Fibroblast of mammary gland (primary cell): ENCODE results near the gene VIL1.

Experiments
- DNase-seq: peaks from one replicate; pipeline ENCODE4 v3.0.0-alpha.2; 2010; ENCODE audit warnings: low read depth
- H3K4me3 ChIP-seq: 2 replicates; pipeline ENCODE4 v1.5.1; 2011; ENCODE audit warnings: low read depth, mild to moderate bottlenecking, low read length, moderate library complexity; ENCODE audit not compliant: control insufficient read depth
- CTCF ChIP-seq: conservative IDR thresholded peaks from 2 replicates; pipeline ENCODE4 v1.5.1; 2011; ENCODE audit warnings: low read depth, low read length, inconsistent platforms; ENCODE audit not compliant: control insufficient read depth, insufficient read depth

Gene VIL1

DNA sequence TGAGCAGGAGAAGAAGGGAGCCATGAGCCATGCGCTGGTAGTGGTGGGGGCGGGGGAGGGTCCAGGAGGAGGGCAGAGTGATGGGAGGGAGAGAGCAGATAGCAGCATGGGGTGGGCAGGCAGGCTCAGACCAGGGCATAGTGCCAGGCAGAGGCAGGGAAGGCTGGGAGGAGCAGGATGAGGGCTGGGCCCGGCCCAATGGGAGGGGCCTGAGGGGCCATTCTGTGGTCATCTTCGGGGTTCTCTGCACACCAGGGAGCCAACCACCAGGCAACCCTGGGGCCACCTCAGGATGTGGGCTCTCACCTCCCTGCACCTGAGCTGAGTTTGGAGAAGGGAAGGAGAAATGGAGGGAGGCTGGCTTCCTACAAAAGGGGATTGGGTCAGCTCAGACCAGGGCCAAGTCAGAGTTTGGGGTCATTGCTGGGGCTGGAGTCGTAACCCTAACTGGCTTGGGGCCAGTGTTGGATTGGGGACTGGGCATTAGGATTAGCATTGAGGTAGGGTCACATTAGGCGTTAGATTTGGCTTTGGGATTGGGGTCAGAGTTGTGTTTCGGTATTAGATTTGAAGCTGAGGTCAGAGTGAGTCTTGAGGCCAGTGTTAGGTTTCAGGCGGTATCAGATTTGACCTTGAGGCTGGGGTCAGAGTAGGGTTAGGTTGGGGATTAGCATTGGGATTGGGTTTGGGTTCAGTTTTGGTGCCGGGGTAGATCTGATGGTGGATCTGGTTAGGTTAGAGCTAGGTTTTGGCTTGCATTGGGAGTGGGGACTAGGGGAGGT is 11.2 kb downstream of the VIL1 start:
- no peak overlapping the region for H3K4me3 ChIP-seq
- no peak for TF ChIP-seq CTCF
- DNase-seq, result no peak

GRCh38 chr2:218430721-218431120 is 11.8 kb downstream of the VIL1 start:
- no peak for TF ChIP-seq CTCF
- no peak overlapping the region for H3K4me3 ChIP-seq
- DNase-seq, result no peak

GRCh38 chr2:218431878-218432277 is 13.0 kb downstream of the VIL1 start:
- TF ChIP-seq CTCF, result no peak
- H3K4me3 ChIP-seq, result no peak overlapping the region
- no peak for DNase-seq

GRCh38 chr2:218432676-218433365 is 13.9 kb downstream of the VIL1 start:
- TF ChIP-seq CTCF, result no peak
- no peak for DNase-seq
- H3K4me3 ChIP-seq, result no peak overlapping the region

DNA sequence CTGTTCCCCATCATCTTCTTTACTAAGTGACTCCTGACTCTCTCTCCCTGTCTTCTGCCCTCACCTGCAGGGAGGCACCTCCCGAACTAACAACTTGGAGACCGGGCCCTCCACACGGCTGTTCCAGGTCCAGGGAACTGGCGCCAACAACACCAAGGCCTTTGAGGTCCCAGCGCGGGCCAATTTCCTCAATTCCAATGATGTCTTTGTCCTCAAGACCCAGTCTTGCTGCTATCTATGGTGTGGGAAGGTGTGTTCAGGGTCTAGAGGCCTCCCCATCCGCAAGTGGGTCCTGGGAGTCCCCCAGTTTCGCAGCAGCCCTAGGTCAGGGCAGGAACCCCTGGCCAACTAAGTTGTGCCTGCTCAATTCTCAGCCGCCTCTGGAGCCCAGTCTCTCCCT is 15.5 kb downstream of the VIL1 start:
- TF ChIP-seq CTCF, result no peak
- H3K4me3 ChIP-seq, result no peak overlapping the region
- DNase-seq, result no peak

DNA sequence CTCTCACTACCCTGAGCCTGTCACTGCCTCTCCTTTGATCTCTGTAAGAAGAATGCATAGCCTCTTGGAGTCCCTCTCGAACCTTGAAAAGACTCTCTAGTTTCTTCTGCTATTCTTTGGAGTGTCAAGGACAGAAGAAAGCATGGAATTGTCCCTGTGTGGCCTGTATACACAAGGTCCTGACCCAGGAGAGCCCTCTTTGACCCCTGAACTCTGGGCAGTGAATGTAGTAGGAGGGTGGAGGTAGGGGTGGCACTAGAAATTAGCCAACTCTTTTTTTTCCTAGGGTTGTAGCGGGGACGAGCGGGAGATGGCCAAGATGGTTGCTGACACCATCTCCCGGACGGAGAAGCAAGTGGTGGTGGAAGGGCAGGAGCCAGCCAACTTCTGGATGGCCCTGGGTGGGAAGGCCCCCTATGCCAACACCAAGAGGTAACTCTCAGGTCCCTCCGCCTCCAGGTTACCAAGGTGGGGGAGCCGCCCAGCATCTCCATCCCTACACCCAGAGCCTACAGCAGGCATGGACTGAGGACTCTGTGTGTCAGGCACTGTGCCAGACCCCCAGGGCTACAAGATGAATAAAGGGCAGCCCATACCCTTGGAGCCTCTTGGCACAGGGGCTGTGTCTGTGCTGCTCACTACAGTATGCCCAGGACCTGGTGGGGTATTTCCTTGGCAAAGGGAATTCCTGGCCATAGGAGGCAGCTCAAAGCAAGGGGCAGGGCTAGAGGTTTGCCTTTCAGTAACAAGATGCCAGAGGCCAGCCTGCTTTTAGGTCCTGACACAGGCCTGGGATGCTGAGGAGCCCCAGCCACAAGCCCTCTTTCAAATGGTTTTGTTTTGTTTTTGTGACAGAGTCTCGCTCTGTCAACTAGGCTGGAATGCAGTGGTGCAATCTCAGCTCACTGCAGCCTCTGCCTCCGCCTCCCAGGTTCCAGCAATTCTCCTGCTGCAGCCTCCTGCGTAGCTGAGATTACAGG is 16.4 kb downstream of the VIL1 start:
- no peak overlapping the region for H3K4me3 ChIP-seq
- TF ChIP-seq CTCF, result no peak
- no peak for DNase-seq
